ENCODE results near the gene STOM. TPM values are rescaled to one million over a fixed set of nuclear protein-coding genes. Genes with fewer than 3 reads are reported as not detected.

Gene STOM
- total and polyA plus RNA-seq, 4 donors: 311 to 470 (median 409) TPM

DNA sequence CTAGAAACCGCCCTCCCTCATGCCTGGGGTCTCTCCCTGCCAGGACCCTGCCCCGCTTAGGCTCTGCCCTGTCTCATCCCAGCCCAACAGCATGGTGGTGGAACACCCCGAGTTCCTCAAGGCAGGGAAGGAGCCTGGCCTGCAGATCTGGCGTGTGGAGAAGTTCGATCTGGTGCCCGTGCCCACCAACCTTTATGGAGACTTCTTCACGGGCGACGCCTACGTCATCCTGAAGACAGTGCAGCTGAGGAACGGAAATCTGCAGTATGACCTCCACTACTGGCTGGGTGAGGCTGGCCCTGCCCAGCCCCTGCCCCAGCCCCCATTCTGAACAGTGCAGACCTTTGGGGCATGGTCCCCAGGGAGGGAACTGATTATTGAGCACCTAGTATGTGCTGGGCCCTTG lies 68.2 kb downstream of the STOM start:
- H3K27me3 ChIP-seq (ENCODE audit: control insufficient read depth in 3 of 3, insufficient read depth in 3 of 3, low read length in 2 of 3): no peaks in the 10 kb centered on the region
- 96 to 99% methylated on average over 11 of the region's 11 CpGs for WGBS, 2 donors
- peak overlapping the region in 1 of 2 donors; percentile 8 for H3K27ac ChIP-seq (ENCODE audit: low read depth in 1 of 2, low read length in 1 of 2)
- DNase-seq (no peak), ATAC-seq (ENCODE audit: insufficient read depth, low FRiP score) (no peak)
- peaks cover 0 to 27% (median 3%) of the 10 kb centered on the region in 4 donors for H3K36me3 ChIP-seq (ENCODE audit: control insufficient read depth in 4 of 4, insufficient read depth in 4 of 4, low read length in 4 of 4)
- TF ChIP-seq CTCF (IDR thresholded peaks at IDR 0.05; ENCODE audit: control extremely low read depth, extremely low read depth): no peak
- peaks cover 0 to 16% (median 10%) of the 10 kb centered on the region in 5 donors for H3K4me1 ChIP-seq (ENCODE audit: control insufficient read depth in 5 of 5, insufficient read depth in 5 of 5, low read length in 5 of 5)
- no peaks in the 10 kb centered on the region for H3K9me3 ChIP-seq (ENCODE audit: control insufficient read depth in 4 of 4, insufficient read depth in 3 of 4, low read length in 3 of 4)
- H3K4me3 ChIP-seq: no peak overlapping the region
- no peak overlapping the region for H3K9ac ChIP-seq (ENCODE audit: insufficient read depth in 1 of 2, low read length in 2 of 2)

GRCh38 chr9:121300283-121301119 lies 69.5 kb downstream of the STOM start:
- peak overlapping the region in 1 of 2 donors; percentile 69 for H3K9ac ChIP-seq (ENCODE audit: insufficient read depth in 1 of 2, low read length in 2 of 2)
- WGBS, 2 donors: 62 to 71% methylated on average over 13 of the region's 13 CpGs
- peaks cover 0 to 27% (median 3%) of the 10 kb centered on the region in 4 donors for H3K36me3 ChIP-seq (ENCODE audit: control insufficient read depth in 4 of 4, insufficient read depth in 4 of 4, low read length in 4 of 4)
- TF ChIP-seq CTCF (IDR thresholded peaks at IDR 0.05; ENCODE audit: control extremely low read depth, extremely low read depth): no peak
- no peaks in the 10 kb centered on the region for H3K27me3 ChIP-seq (ENCODE audit: control insufficient read depth in 3 of 3, insufficient read depth in 3 of 3, low read length in 2 of 3)
- H3K4me1 ChIP-seq (ENCODE audit: control insufficient read depth in 5 of 5, insufficient read depth in 5 of 5, low read length in 5 of 5): peaks cover 0 to 29% (median 10%) of the 10 kb centered on the region in 5 donors
- H3K4me3 ChIP-seq: peak overlapping the region; percentile 50
- no peaks in the 10 kb centered on the region for H3K9me3 ChIP-seq (ENCODE audit: control insufficient read depth in 4 of 4, insufficient read depth in 3 of 4, low read length in 3 of 4)
- no peak for DNase-seq
- H3K27ac ChIP-seq (ENCODE audit: low read depth in 1 of 2, low read length in 1 of 2): peak overlapping the region in 1 of 2 donors; percentile 92
- no peak for ATAC-seq (ENCODE audit: insufficient read depth, low FRiP score)

- peak; percentile 49 to 57 (median 52) for DNase-seq
- Histone ChIP-seq H3K9me3 (ENCODE audit: control insufficient read depth in 4 of 4, insufficient read depth in 3 of 4, low read length in 3 of 4) (no peaks in the 10 kb centered on the region), H3K4me3 (peak overlapping the region; percentile 50), H3K4me1 (ENCODE audit: control insufficient read depth in 5 of 5, insufficient read depth in 5 of 5, low read length in 5 of 5) (peaks cover 0 to 35% (median 10%) of the 10 kb centered on the region in 5 donors), H3K9ac (ENCODE audit: insufficient read depth in 1 of 2, low read length in 2 of 2) (peak overlapping the region in 1 of 2 donors; percentile 69), H3K27me3 (ENCODE audit: control insufficient read depth in 3 of 3, insufficient read depth in 3 of 3, low read length in 2 of 3) (no peaks in the 10 kb centered on the region), H3K27ac (ENCODE audit: low read depth in 1 of 2, low read length in 1 of 2) (peak overlapping the region; percentile 81 to 92), H3K36me3 (ENCODE audit: control insufficient read depth in 4 of 4, insufficient read depth in 4 of 4, low read length in 4 of 4) (peaks cover 0 to 26% (median 3%) of the 10 kb centered on the region in 4 donors)
- no peak for TF ChIP-seq CTCF (IDR thresholded peaks at IDR 0.05; ENCODE audit: control extremely low read depth, extremely low read depth)
- 1 to 3% methylated on average over 49 to 74 of the region's 74 CpGs for WGBS, 2 donors
- peak; percentile 36 for ATAC-seq (ENCODE audit: insufficient read depth, low FRiP score)
Observed at GRCh38 chr9:121299467-121300282, 70.4 kb downstream of the STOM start.
